ENCODE measurements around the gene PPP1R1B. TPM values are rescaled to one million over a fixed set of nuclear protein-coding genes. Genes with fewer than 3 reads are reported as not detected.

The PPP1R1B gene
- total and polyA plus RNA-seq, 2 of the 4 experiments (the other 2 are of a cell fraction), result not detected

GRCh38 chr17:39615434-39615833 lies 11.3 kb upstream of the PPP1R1B start:
- Histone ChIP-seq H3K56ac (ENCODE audit: extremely low read depth, insufficient read depth, low read length) (no peak overlapping the region), H3K27ac (ENCODE audit: insufficient read depth, low read length) (no peak overlapping the region), H3K27me3 (ENCODE audit: control insufficient read depth, insufficient read depth, low read length) (peaks cover 61% of the 10 kb centered on the region), H3K9me1 (ENCODE audit: insufficient read depth, low read length) (no peaks in the 10 kb centered on the region), H3K4me2 (ENCODE audit: low read depth, low read length) (no peak overlapping the region), H2BK15ac (ENCODE audit: low read depth, low read length) (no peak overlapping the region), H3K4me1 (ENCODE audit: control insufficient read depth, insufficient read depth, low read length) (no peaks in the 10 kb centered on the region), H2BK120ac (ENCODE audit: low read depth, low read length) (no peak overlapping the region), H2AFZ (replicated peaks; ENCODE audit: low read length, poor library complexity) (no peak overlapping the region), H3K9ac (ENCODE audit: low read depth, low read length) (no peak overlapping the region), H3K4me3 (ENCODE audit: insufficient read depth, low read depth, low read length) (no peak overlapping the region), H2AK9ac (replicated peaks; ENCODE audit: low read depth, low read length, poor library complexity) (no peak overlapping the region), H3K79me1 (ENCODE audit: low read depth in 1 of 2, low read length in 2 of 2) (no peaks in the 10 kb centered on the region), H3K18ac (ENCODE audit: low read depth, low read length) (no peak overlapping the region), H3K23ac (ENCODE audit: low read depth, low read length) (no peak overlapping the region), H3K4ac (ENCODE audit: low read depth, low read length) (no peak overlapping the region), H4K8ac (ENCODE audit: low read depth in 2 of 2, low read length in 2 of 2) (no peak overlapping the region), H4K5ac (ENCODE audit: low read depth, low read length) (no peak overlapping the region), H3K14ac (replicated peaks; ENCODE audit: low read depth, low read length) (no peak overlapping the region), H2BK20ac (ENCODE audit: low read depth, low read length) (no peak overlapping the region), H4K20me1 (ENCODE audit: insufficient read depth, low read length) (no peaks in the 10 kb centered on the region), H2BK5ac (ENCODE audit: low read depth, low read length, poor library complexity, severe bottlenecking) (no peak overlapping the region), H2AK5ac (ENCODE audit: low read depth, low read length) (no peak overlapping the region), H3K9me3 (ENCODE audit: control insufficient read depth, insufficient read depth, low read length) (no peaks in the 10 kb centered on the region), H4K91ac (ENCODE audit: insufficient read depth, low read depth, low read length) (no peak overlapping the region), H3K36me3 (ENCODE audit: control insufficient read depth, insufficient read depth, low read length) (no peaks in the 10 kb centered on the region)
- no peak for TF ChIP-seq BHLHE40 (IDR thresholded peaks at IDR 0.05; ENCODE audit: low read depth, low read length)
- no peak for TF ChIP-seq MXI1 (IDR thresholded peaks at IDR 0.05; ENCODE audit: borderline replicate concordance, low read depth, low read length)
- TF ChIP-seq RAD21 (IDR thresholded peaks at IDR 0.05; ENCODE audit: low read length), result no peak
- TF ChIP-seq MAFK (IDR thresholded peaks at IDR 0.05; ENCODE audit: low read depth, low read length), result no peak
- no peak for TF ChIP-seq POLR2A (IDR thresholded peaks at IDR 0.05; ENCODE audit: low read depth, low read length)
- TF ChIP-seq NFE2L2 (IDR thresholded peaks at IDR 0.05; ENCODE audit: low read depth, low read length), result no peak
- TF ChIP-seq, protein P1, sequence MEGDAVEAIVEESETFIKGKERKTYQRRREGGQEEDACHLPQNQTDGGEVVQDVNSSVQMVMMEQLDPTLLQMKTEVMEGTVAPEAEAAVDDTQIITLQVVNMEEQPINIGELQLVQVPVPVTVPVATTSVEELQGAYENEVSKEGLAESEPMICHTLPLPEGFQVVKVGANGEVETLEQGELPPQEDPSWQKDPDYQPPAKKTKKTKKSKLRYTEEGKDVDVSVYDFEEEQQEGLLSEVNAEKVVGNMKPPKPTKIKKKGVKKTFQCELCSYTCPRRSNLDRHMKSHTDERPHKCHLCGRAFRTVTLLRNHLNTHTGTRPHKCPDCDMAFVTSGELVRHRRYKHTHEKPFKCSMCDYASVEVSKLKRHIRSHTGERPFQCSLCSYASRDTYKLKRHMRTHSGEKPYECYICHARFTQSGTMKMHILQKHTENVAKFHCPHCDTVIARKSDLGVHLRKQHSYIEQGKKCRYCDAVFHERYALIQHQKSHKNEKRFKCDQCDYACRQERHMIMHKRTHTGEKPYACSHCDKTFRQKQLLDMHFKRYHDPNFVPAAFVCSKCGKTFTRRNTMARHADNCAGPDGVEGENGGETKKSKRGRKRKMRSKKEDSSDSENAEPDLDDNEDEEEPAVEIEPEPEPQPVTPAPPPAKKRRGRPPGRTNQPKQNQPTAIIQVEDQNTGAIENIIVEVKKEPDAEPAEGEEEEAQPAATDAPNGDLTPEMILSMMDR (conservative IDR thresholded peaks at IDR 0.05; ENCODE audit: low read depth, low read length), result no peak
- TF ChIP-seq CHD1 (IDR thresholded peaks at IDR 0.05; ENCODE audit: low read depth, low read length), result no peak
- TF ChIP-seq, protein P2, sequence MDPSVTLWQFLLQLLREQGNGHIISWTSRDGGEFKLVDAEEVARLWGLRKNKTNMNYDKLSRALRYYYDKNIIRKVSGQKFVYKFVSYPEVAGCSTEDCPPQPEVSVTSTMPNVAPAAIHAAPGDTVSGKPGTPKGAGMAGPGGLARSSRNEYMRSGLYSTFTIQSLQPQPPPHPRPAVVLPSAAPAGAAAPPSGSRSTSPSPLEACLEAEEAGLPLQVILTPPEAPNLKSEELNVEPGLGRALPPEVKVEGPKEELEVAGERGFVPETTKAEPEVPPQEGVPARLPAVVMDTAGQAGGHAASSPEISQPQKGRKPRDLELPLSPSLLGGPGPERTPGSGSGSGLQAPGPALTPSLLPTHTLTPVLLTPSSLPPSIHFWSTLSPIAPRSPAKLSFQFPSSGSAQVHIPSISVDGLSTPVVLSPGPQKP (IDR thresholded peaks at IDR 0.05; ENCODE audit: borderline replicate concordance, low read depth, low read length), result no peak
- no peak for TF ChIP-seq SMC3 (IDR thresholded peaks at IDR 0.05; ENCODE audit: low read depth, low read length)
- no peak for TF ChIP-seq USF2 (IDR thresholded peaks at IDR 0.05; ENCODE audit: low read depth, low read length)
- TF ChIP-seq CEBPB (IDR thresholded peaks at IDR 0.05; ENCODE audit: low read depth, low read length), result no peak
- no peak for TF ChIP-seq RFX5 (IDR thresholded peaks at IDR 0.05; ENCODE audit: low read depth, low read length)
- TF ChIP-seq MAZ (IDR thresholded peaks at IDR 0.05; ENCODE audit: borderline replicate concordance, low read depth, low read length), result no peak
- no peak for TF ChIP-seq FOS (IDR thresholded peaks at IDR 0.05; ENCODE audit: low read depth, low read length)
- TF ChIP-seq RCOR1 (IDR thresholded peaks at IDR 0.05; ENCODE audit: insufficient replicate concordance, low read length), result no peak
- ATAC-seq (ENCODE audit: low read depth) (no peak), DNase-seq (no peak)
- dilution Hi-C loops (cut with HindIII; ENCODE audit: low sequenced_read_pairs, unreplicated experiment), result no loop called here
- no CpG with 5 or more reads among the region's 6 CpGs for WGBS, 2 experiments (ENCODE audit: extremely low coverage in 2 of 2, insufficient read length in 1 of 2)
- no TSS peak for BruUV-seq (replicated peaks)
- in situ Hi-C loops (cut with MboI; ENCODE audit: low sequenced_read_pairs), result no loop called here
- intact Hi-C loops (cut with micrococcal nuclease), result no loop called here
- CTCF ChIA-PET, result interaction anchor here (1.4 kb wide), 1 partner anchor 8 kb away, joined by 4 read pairs; no protein-coding TSS in a partner anchor
- POLR2A ChIA-PET (ENCODE audit: unreplicated experiment), result no interaction called here
